Measurements from ENCODE around the gene CCDC89. TPM values are rescaled to one million over a fixed set of nuclear protein-coding genes. Genes with fewer than 3 reads are reported as not detected.

CCDC89 gene
- total and polyA plus RNA-seq, 9 of the 15 experiments (the other 6 are each of a cell fraction or from before 2014, with no cell fraction given): 0.07 to 0.09 TPM; not detected in 7

DNA sequence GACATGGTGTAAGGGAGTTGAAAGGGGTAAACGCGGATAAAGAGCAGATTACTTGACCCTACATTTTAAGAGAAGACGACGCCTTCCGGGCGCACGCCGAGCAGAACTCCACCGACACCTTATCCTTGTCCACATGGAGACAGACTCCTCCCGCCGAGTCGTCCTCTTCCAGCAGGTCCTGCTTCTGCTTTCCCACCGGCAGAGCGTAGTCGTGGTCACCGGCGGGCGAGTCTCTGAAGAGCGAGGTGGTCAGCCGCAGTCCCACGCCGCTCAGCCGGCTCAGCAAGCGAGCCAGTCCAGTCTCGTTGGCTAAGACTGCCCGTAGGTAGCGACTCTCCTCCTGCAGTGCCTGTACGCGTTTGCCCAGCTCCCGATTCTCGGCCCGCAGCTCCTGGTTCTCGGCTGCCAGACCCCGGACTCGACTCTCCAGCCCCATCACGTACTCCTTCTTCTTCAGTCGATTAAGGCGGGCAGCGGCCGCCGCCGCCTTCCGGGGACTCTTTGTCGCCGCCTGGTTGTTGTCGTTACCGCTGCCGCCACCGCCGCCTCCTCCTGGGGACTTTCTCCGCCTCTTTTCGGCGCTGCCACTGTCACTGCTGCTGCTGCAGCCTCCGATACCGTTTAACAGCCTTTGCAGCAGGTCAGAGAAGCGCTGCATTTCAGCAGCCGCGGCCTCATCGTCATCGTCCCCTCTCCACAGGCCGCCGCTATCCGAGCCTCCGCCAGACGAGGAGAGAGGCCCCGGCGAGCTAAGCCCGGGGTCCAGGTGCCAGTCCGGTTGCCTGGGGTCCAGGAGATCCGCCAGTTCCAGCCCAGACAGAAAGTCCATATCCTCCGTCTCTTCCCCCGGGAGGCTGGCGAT lies 22.0 kb downstream of the CCDC89 start (continued):
- TF ChIP-seq RBBP5 (IDR thresholded peaks at IDR 0.05; ENCODE audit: borderline replicate concordance, insufficient read depth, low read length, poor library complexity, severe bottlenecking): peak; percentile 85
- TF ChIP-seq BDP1 (IDR thresholded peaks at IDR 0.05; ENCODE audit: insufficient read depth, insufficient read length): no peak
- TF ChIP-seq KLF16 (IDR thresholded peaks at IDR 0.05): 0 out of 2 replicates have a peak, but pooled peaks have one; percentile 16
- peak; percentile 22; the same call in 1 of the 2 replicates for TF ChIP-seq MTA3 (IDR thresholded peaks at IDR 0.05; ENCODE audit: borderline replicate concordance)
- 0 out of 2 replicates have a peak, but pooled peaks have one; percentile 28 for TF ChIP-seq ERF (CRISPR knock-in tag; IDR thresholded peaks at IDR 0.05)
- TF ChIP-seq, protein P1, sequence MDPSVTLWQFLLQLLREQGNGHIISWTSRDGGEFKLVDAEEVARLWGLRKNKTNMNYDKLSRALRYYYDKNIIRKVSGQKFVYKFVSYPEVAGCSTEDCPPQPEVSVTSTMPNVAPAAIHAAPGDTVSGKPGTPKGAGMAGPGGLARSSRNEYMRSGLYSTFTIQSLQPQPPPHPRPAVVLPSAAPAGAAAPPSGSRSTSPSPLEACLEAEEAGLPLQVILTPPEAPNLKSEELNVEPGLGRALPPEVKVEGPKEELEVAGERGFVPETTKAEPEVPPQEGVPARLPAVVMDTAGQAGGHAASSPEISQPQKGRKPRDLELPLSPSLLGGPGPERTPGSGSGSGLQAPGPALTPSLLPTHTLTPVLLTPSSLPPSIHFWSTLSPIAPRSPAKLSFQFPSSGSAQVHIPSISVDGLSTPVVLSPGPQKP (CRISPR knock-in tag; IDR thresholded peaks at IDR 0.05): no peak
- no peak for TF ChIP-seq ZNF184 (CRISPR knock-in tag; IDR thresholded peaks at IDR 0.05)
- TF ChIP-seq PYGO2 (tag; IDR thresholded peaks at IDR 0.05): no peak
- TF ChIP-seq RBM22 (IDR thresholded peaks at IDR 0.05; ENCODE audit: low read depth, low read length, poor library complexity, severe bottlenecking): no peak
- no peak; the same call in none of the 2 replicates for TF ChIP-seq CXXC5 (CRISPR knock-in tag; IDR thresholded peaks at IDR 0.05)
- TF ChIP-seq, protein P2, sequence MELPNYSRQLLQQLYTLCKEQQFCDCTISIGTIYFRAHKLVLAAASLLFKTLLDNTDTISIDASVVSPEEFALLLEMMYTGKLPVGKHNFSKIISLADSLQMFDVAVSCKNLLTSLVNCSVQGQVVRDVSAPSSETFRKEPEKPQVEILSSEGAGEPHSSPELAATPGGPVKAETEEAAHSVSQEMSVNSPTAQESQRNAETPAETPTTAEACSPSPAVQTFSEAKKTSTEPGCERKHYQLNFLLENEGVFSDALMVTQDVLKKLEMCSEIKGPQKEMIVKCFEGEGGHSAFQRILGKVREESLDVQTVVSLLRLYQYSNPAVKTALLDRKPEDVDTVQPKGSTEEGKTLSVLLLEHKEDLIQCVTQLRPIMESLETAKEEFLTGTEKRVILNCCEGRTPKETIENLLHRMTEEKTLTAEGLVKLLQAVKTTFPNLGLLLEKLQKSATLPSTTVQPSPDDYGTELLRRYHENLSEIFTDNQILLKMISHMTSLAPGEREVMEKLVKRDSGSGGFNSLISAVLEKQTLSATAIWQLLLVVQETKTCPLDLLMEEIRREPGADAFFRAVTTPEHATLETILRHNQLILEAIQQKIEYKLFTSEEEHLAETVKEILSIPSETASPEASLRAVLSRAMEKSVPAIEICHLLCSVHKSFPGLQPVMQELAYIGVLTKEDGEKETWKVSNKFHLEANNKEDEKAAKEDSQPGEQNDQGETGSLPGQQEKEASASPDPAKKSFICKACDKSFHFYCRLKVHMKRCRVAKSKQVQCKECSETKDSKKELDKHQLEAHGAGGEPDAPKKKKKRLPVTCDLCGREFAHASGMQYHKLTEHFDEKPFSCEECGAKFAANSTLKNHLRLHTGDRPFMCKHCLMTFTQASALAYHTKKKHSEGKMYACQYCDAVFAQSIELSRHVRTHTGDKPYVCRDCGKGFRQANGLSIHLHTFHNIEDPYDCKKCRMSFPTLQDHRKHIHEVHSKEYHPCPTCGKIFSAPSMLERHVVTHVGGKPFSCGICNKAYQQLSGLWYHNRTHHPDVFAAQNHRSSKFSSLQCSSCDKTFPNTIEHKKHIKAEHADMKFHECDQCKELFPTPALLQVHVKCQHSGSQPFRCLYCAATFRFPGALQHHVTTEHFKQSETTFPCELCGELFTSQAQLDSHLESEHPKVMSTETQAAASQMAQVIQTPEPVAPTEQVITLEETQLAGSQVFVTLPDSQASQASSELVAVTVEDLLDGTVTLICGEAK (IDR thresholded peaks at IDR 0.05): no peak
- TF ChIP-seq, protein P2 (CRISPR knock-in tag; IDR thresholded peaks at IDR 0.05): no peak
- TF ChIP-seq POLR3G (IDR thresholded peaks at IDR 0.05; ENCODE audit: extremely low read depth, insufficient read length, insufficient replicate concordance): no peak
